Sigmoid colon (tissue), 4 donors: Measurements from ENCODE around the gene OR13A1.

Experiments used
- EP300 ChIP-seq, 4 donors: sonication (generic); formaldehyde crosslinking; IDR thresholded peaks; one replicate each; pipeline ENCODE4 v1.6.1; 2017; ENCODE audit warnings: antibody characterized with exemption in 4 of 4
- POLR2AphosphoS5 ChIP-seq, 4 donors: sonication (generic); formaldehyde crosslinking; IDR thresholded peaks; one replicate each; pipeline ENCODE4 v1.6.1; 2017; ENCODE audit warnings: antibody characterized with exemption in 4 of 4
- TF ChIP-seq, protein P1 (sequence below), 4 experiments: fragments of 450-650 bp in 3 of 4; fragments of 200-600 bp in 1 of 4; IDR thresholded peaks; one replicate each; pipeline ENCODE4 v1.5.1; 2016 to 2019; ENCODE audit warnings: antibody characterized with exemption in 4 of 4, mild to moderate bottlenecking in 3 of 4, moderate library complexity in 2 of 4

DNA sequence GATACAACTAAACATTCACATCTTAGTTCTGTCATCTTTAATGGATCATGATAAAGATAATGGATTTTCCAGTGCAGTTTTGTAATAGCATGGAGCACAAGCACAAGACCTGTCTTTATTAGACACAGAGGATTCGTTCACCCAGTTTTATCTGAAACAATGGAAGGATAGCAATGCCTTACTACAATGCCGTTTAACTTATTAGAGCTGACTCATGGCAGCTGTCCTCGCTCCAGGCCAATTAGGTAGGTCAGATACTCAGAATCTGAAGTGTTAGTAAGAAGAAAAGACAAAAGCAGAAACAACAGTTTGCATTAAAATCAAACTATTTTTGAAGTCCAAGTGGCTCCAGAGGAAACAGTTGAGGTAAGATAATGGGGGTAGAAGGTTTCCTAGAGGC is 12.8 kb downstream of the OR13A1 start:
- TF ChIP-seq, protein P1, sequence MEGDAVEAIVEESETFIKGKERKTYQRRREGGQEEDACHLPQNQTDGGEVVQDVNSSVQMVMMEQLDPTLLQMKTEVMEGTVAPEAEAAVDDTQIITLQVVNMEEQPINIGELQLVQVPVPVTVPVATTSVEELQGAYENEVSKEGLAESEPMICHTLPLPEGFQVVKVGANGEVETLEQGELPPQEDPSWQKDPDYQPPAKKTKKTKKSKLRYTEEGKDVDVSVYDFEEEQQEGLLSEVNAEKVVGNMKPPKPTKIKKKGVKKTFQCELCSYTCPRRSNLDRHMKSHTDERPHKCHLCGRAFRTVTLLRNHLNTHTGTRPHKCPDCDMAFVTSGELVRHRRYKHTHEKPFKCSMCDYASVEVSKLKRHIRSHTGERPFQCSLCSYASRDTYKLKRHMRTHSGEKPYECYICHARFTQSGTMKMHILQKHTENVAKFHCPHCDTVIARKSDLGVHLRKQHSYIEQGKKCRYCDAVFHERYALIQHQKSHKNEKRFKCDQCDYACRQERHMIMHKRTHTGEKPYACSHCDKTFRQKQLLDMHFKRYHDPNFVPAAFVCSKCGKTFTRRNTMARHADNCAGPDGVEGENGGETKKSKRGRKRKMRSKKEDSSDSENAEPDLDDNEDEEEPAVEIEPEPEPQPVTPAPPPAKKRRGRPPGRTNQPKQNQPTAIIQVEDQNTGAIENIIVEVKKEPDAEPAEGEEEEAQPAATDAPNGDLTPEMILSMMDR (IDR thresholded peaks at IDR 0.05): no peak
- TF ChIP-seq EP300 (IDR thresholded peaks at IDR 0.05): no peak
- TF ChIP-seq POLR2AphosphoS5 (IDR thresholded peaks at IDR 0.05): no peak
